ENCODE measurements around the gene MS4A8.
"Not testable (repeated sequence)": the region's sequence is repeated elsewhere in the genome, so short reads cannot be mapped to it uniquely, and the experiment has no call there.

The MS4A8 gene

GRCh38 chr11:60731586-60731985 lies 32.2 kb downstream of the MS4A8 start:
- no peak for DNase-seq

- DNase-seq, result no peak
Measured at GRCh38 chr11:60734279-60734678, 34.9 kb downstream of the MS4A8 start.

GRCh38 chr11:60739114-60739513 lies 39.7 kb downstream of the MS4A8 start:
- no peak for DNase-seq

- DNase-seq, result no peak
Measured at GRCh38 chr11:60740573-60740972, 41.2 kb downstream of the MS4A8 start.

- DNase-seq, result no peak
Measured at GRCh38 chr11:60741421-60741820, 42.0 kb downstream of the MS4A8 start.

- DNase-seq, result no peak
Measured at GRCh38 chr11:60743058-60743457, 43.6 kb downstream of the MS4A8 start.

- DNase-seq, result no peak
Measured at GRCh38 chr11:60744114-60744513, 44.7 kb downstream of the MS4A8 start.

GRCh38 chr11:60747359-60747873 lies 48.0 kb downstream of the MS4A8 start:
- DNase-seq, result no peak

- no peak for DNase-seq
Measured at GRCh38 chr11:60748225-60748624, 48.8 kb downstream of the MS4A8 start.

- no peak for DNase-seq
Measured at GRCh38 chr11:60748821-60749220, 49.4 kb downstream of the MS4A8 start.

- no peak for DNase-seq
Measured at GRCh38 chr11:60750911-60751310, 51.5 kb downstream of the MS4A8 start.

- no peak for DNase-seq
Measured at GRCh38 chr11:60753309-60753708, 53.9 kb downstream of the MS4A8 start.

- DNase-seq, result no peak
Measured at GRCh38 chr11:60754887-60755286, 55.5 kb downstream of the MS4A8 start.

- DNase-seq, result peak; percentile 72
Measured at GRCh38 chr11:60756307-60757032, 57.1 kb downstream of the MS4A8 start, which contains the start of gene MS4A15. MS4A15 (plus strand) TSS chr11:60756867; CDS start chr11:60763734, 6,867 bp downstream.

GRCh38 chr11:60757231-60757800 lies 57.9 kb downstream of the MS4A8 start:
- DNase-seq, result no peak

GRCh38 chr11:60758671-60759070 lies 59.3 kb downstream of the MS4A8 start:
- DNase-seq, result not testable (repeated sequence)

GRCh38 chr11:60759438-60760225 lies 60.2 kb downstream of the MS4A8 start:
- DNase-seq, result not testable (repeated sequence)

- no peak for DNase-seq
Measured at GRCh38 chr11:60761436-60762190, 62.2 kb downstream of the MS4A8 start.

- peak; percentile 46 for DNase-seq
Measured at GRCh38 chr11:60762851-60763691, 63.7 kb downstream of the MS4A8 start.

- DNase-seq, result no peak
Measured at GRCh38 chr11:60763692-60764369, 64.4 kb downstream of the MS4A8 start.

- DNase-seq, result no peak
Measured at GRCh38 chr11:60764879-60765278, 65.5 kb downstream of the MS4A8 start.
